GM21423 (cell line): ENCODE results near the gene PALD1.
A peak's percentile ranks its signal among the peaks of the same experiment; 100 is the strongest.
"Not testable (repeated sequence)": the region's sequence is repeated elsewhere in the genome, so short reads cannot be mapped to it uniquely, and the experiment has no call there.

Source experiments
- ATAC-seq: cut with Tn5 transposase; IDR thresholded peaks from one replicate; pipeline ENCODE4 v1.9.1; 2021; ENCODE audit warnings: mild to moderate bottlenecking, moderate library complexity; ENCODE audit not compliant: unreplicated experiment

PALD1 gene

GRCh38 chr10:70568781-70569495, 90.4 kb downstream of the PALD1 start:
- ATAC-seq: no peak

GRCh38 chr10:70571236-70571635, 92.7 kb downstream of the PALD1 start:
- ATAC-seq: no peak

- ATAC-seq: no peak
These were observed 93.3 kb downstream of the PALD1 start for GRCh38 chr10:70571636-70572439.

- ATAC-seq: no peak
These were observed 95.3 kb downstream of the PALD1 start for GRCh38 chr10:70573599-70574506.

GRCh38 chr10:70575486-70575873, 96.9 kb downstream of the PALD1 start:
- no peak for ATAC-seq

- peak; percentile 45 for ATAC-seq
These were observed 97.6 kb downstream of the PALD1 start for GRCh38 chr10:70575874-70576802.

GRCh38 chr10:70576803-70577517, 98.4 kb downstream of the PALD1 start:
- no peak for ATAC-seq

- ATAC-seq: peak; percentile 57
These were observed 99.9 kb downstream of the PALD1 start for GRCh38 chr10:70578371-70578947.

- no peak for ATAC-seq
These were observed 100.9 kb downstream of the PALD1 start for GRCh38 chr10:70579234-70580002.

- ATAC-seq: not testable (repeated sequence)
These were observed 102.6 kb downstream of the PALD1 start for GRCh38 chr10:70581176-70581575.

GRCh38 chr10:70582793-70583668, 104.5 kb downstream of the PALD1 start:
- no peak for ATAC-seq

- no peak for ATAC-seq
These were observed 105.1 kb downstream of the PALD1 start for GRCh38 chr10:70583669-70584037.

GRCh38 chr10:70584366-70584765, 105.8 kb downstream of the PALD1 start:
- no peak for ATAC-seq

GRCh38 chr10:70584909-70585544, 106.5 kb downstream of the PALD1 start:
- ATAC-seq: no peak

- ATAC-seq: no peak
These were observed 107.1 kb downstream of the PALD1 start for GRCh38 chr10:70585578-70586169.

- ATAC-seq: no peak
These were observed 107.9 kb downstream of the PALD1 start for GRCh38 chr10:70586348-70586930.
